A673 (cell line): Measurements from ENCODE around the gene ZNF681. TPM values are rescaled to one million over a fixed set of nuclear protein-coding genes. Genes with fewer than 3 reads are reported as not detected.

Source experiments
- BruUV-seq: library from RNA; stranded (reverse); fragments of 400-500 nt; replicated peaks from 2 replicates; lab custom pipeline; 2021; lab: Mats Ljungman, UMichigan
- CTCF ChIA-PET: fragments of 300-600 bp; sonication (Branson Sonifier 250); formaldehyde crosslinking; loops from one replicate; lab custom pipeline; 2022; ENCODE audit warnings: antibody characterized with exemption; lab: Charles Lee
- POLR2A ChIA-PET: fragments of 300-600 bp; sonication (Branson Sonifier 250); formaldehyde crosslinking; loops from one replicate; lab custom pipeline; 2022; ENCODE audit warnings: antibody characterized with exemption; ENCODE audit not compliant: low non-redundant PET; lab: Charles Lee
- DNase-seq: peaks from one replicate; pipeline ENCODE4 v3.0.0-alpha.2; 2015; ENCODE audit warnings: low spot score
- H3K27ac ChIP-seq: fragments of 200-600 bp; sonication (generic); 2 replicates; pipeline ENCODE4 v1.5.1; 2016; ENCODE audit warnings: mixed run types, low read depth, mild to moderate bottlenecking, mixed read lengths, antibody characterized with exemption, low read length; ENCODE audit not compliant: poor library complexity, severe bottlenecking
- H3K27me3 ChIP-seq: fragments of 200-600 bp; sonication (generic); replicated peaks from 2 replicates; pipeline ENCODE4 v1.6.1; 2017; ENCODE audit warnings: mixed run types, low read depth, mild to moderate bottlenecking, mixed read lengths, antibody characterized with exemption, low read length; ENCODE audit not compliant: insufficient read depth, poor library complexity
- H3K36me3 ChIP-seq: fragments of 200-600 bp; sonication (generic); 2 replicates; pipeline ENCODE4 v1.6.1; 2016; ENCODE audit warnings: mixed run types, mild to moderate bottlenecking, mixed read lengths, antibody characterized with exemption, low read length; ENCODE audit not compliant: insufficient read depth, poor library complexity, severe bottlenecking
- H3K4me1 ChIP-seq: fragments of 200-600 bp; sonication (generic); 2 replicates; pipeline ENCODE4 v1.6.1; 2017; ENCODE audit warnings: mixed run types, mild to moderate bottlenecking, mixed read lengths, antibody characterized with exemption, low read length; ENCODE audit not compliant: insufficient read depth, poor library complexity, severe bottlenecking
- H3K4me3 ChIP-seq: fragments of 200-600 bp; sonication (generic); 2 replicates; pipeline ENCODE4 v1.5.1; 2016; ENCODE audit warnings: low read depth, mixed run types, mild to moderate bottlenecking, mixed read lengths, low read length; ENCODE audit not compliant: poor library complexity, severe bottlenecking
- H3K9me3 ChIP-seq: fragments of 200-600 bp; sonication (generic); 2 replicates; pipeline ENCODE4 v1.6.1; 2016; ENCODE audit warnings: mixed run types, low read depth, mild to moderate bottlenecking, mixed read lengths, antibody characterized with exemption, low read length; ENCODE audit not compliant: poor library complexity, severe bottlenecking
- CTCF ChIP-seq: fragments of 300-800, 200-600 bp; sonication (generic); conservative IDR thresholded peaks from 2 replicates; pipeline ENCODE4 v1.5.1; 2017; ENCODE audit warnings: low read depth, mild to moderate bottlenecking, antibody characterized with exemption, low read length, moderate library complexity, mixed read lengths
- EZH2 ChIP-seq: fragments of 200-600 bp; sonication (generic); IDR thresholded peaks from 2 replicates; pipeline ENCODE4 v1.6.1; 2017; ENCODE audit warnings: borderline replicate concordance, low read depth, mild to moderate bottlenecking, mixed read lengths, antibody characterized with exemption, low read length; ENCODE audit not compliant: poor library complexity, severe bottlenecking
- intact Hi-C: fragments of 100-400 bp; cut with micrococcal nuclease; formaldehyde crosslinking; loops from one replicate; pipeline ENCODE4 v1.10.0; 2022; ENCODE audit not compliant: unreplicated experiment
- total RNA-seq: library from RNA; stranded (reverse); gene quantifications from 2 replicates; pipeline ENCODE4 v1.2.3, GENCODE V29; 2021

Gene ZNF681
- total RNA-seq, 1 experiment from 2014 or later, result 0.15 TPM

DNA sequence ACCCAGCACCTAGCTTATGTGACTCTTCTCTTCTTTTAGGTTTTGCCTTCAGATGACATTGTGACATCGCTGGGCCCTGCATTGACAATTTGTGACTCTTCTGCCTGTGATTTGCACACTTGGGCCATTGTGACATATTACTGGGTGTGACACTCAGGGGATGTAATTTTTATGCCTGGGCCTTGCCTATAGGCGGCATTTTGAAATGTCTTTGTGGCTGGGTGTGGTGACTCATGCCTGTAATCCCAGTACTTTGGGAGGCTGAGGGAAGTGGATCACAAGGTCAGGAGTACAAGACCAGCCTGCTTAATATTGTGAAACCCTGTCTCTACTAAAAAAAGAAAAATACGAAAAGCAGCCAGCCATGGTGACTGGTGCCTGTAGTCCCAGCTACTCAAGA lies 28.4 kb upstream of the ZNF681 start:
- CTCF ChIA-PET, result no interaction called here
- Histone ChIP-seq H3K27me3 (no peaks in the 10 kb centered on the region), H3K9me3 (peaks cover 30% of the 10 kb centered on the region), H3K27ac (no peak overlapping the region), H3K4me1 (no peaks in the 10 kb centered on the region), H3K4me3 (no peak overlapping the region), H3K36me3 (no peaks in the 10 kb centered on the region)
- no peak for TF ChIP-seq CTCF
- no peak for TF ChIP-seq EZH2
- intact Hi-C loops, result no loop called here
- DNase-seq, result no peak
- BruUV-seq, result no TSS peak
- POLR2A ChIA-PET, result no interaction called here

DNA sequence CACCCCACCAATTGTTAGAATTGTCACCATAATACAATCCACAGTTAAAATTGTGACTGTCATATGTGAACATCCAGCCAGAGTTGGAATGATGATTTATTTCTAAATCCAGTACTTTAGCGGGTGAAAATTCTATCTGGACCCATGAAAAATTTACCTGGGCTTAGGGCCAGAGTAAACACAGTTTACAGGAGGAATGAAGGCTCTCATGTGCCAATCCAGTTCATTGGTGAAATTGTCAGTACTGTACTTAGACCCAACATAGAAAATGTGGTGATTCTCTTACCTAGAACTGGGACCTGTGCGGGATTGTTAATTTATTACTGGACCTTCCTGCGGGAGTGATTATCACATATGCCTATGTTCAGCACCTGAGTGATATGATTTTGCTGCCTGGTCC lies 27.3 kb upstream of the ZNF681 start:
- POLR2A ChIA-PET, result no interaction called here
- no peak for TF ChIP-seq CTCF
- no peak for TF ChIP-seq EZH2
- DNase-seq, result no peak
- Histone ChIP-seq H3K4me3 (no peak overlapping the region), H3K27me3 (no peaks in the 10 kb centered on the region), H3K9me3 (peaks cover 27% of the 10 kb centered on the region), H3K27ac (no peak overlapping the region), H3K36me3 (no peaks in the 10 kb centered on the region), H3K4me1 (no peaks in the 10 kb centered on the region)
- intact Hi-C loops, result no loop called here
- BruUV-seq, result no TSS peak
- CTCF ChIA-PET, result no interaction called here

DNA sequence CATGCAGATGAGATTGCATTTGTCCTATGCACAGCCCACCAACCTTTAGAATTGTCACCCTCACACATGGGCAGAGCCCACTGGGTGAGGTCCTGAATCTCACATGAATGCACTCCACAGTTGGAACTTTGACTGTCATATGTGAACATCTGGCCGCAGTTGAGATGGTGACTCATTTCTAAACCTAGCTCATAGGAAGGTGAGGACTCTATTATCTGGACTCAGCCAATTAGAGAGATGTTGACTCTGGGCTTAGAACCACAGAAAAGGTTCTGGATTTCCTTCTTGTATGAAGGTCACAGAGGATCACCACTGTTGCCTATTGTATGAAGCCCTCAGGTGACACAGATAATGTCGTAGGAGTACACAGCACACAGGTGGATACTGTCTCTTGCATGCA lies 25.6 kb upstream of the ZNF681 start:
- Histone ChIP-seq H3K36me3 (no peaks in the 10 kb centered on the region), H3K27ac (no peak overlapping the region), H3K27me3 (no peaks in the 10 kb centered on the region), H3K4me1 (no peaks in the 10 kb centered on the region), H3K4me3 (no peak overlapping the region), H3K9me3 (peaks cover 26% of the 10 kb centered on the region)
- CTCF ChIA-PET, result no interaction called here
- POLR2A ChIA-PET, result no interaction called here
- TF ChIP-seq CTCF (no peak), EZH2 (no peak)
- no peak for DNase-seq
- no TSS peak for BruUV-seq
- intact Hi-C loops, result no loop called here
